ENCODE results near the gene BCL6.

The BCL6 gene

DNA sequence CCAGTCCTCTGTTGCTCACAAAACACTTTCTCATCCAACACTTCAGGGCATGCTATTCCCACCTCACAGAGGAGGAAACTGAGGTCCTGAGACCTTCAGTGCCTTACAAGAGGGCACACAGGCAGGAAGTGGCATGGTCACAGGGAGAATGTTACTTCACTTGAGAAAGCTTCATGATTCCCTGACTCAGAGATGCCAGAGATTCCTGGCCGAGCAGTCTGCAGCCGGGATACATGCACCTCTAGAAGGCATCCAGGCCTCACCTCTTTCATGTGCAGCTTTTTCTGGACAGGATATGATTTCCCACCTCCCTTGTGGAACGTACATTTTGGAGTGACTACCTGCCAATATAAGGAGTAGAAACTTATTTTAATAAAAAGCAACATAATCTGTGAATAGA lies 72.3 kb downstream of the BCL6 start:
- Mint-ChIP-seq H3K27me3 (ENCODE audit: low read depth) (peaks cover 64% of the 10 kb centered on the region), H3K4me3 (no peak overlapping the region), H3K36me3 (ENCODE audit: low read depth) (no peaks in the 10 kb centered on the region), H3K27ac (no peak overlapping the region), H3K4me1 (ENCODE audit: low read depth) (no peaks in the 10 kb centered on the region), H3K9me3 (no peaks in the 10 kb centered on the region)

Measured in T-helper 1 cell treated with Interleukin-12 subunit alpha and Interleukin-12 subunit beta and Interleukin-4 antibody, amounts not matched to agents 30 μg/mL and 1 μg/mL, for 36 hours (primary cell).